ENCODE measurements around the gene AJUBA. TPM values are rescaled to one million over a fixed set of nuclear protein-coding genes. Genes with fewer than 3 reads are reported as not detected.
"Not testable (repeated sequence)": the region's sequence is repeated elsewhere in the genome, so short reads cannot be mapped to it uniquely, and the experiment has no call there.

Gene AJUBA
- 10 to 100 TPM; 72.8 to 93.8 (median 86.4) TPM for polyA plus RNA-seq (ENCODE audit: insufficient read length in 3 of 3)

- peak in 2 of 3 donors; percentile 89 to 91 for DNase-seq (ENCODE audit: low read depth in 3 of 3, low spot score in 2 of 3)
Measured at GRCh38 chr14:22982477-22983245, at the start of gene AJUBA. Gene AJUBA (minus strand): TSS chr14:22982551. CDS start chr14:22982266, 285 bp downstream.

- DNase-seq (ENCODE audit: low read depth in 3 of 3, low spot score in 2 of 3) = no peak
Measured at GRCh38 chr14:23030936-23031335, 48.6 kb upstream of the AJUBA start.

- no peak for DNase-seq (ENCODE audit: low read depth in 3 of 3, low spot score in 2 of 3)
Measured at GRCh38 chr14:23028799-23029198, 46.4 kb upstream of the AJUBA start.

GRCh38 chr14:23025151-23025814 lies 42.9 kb upstream of the AJUBA start:
- peak in 1 of 3 donors; percentile 68 for DNase-seq (ENCODE audit: low read depth in 3 of 3, low spot score in 2 of 3)

- DNase-seq (ENCODE audit: low read depth in 3 of 3, low spot score in 2 of 3) = no peak
Measured at GRCh38 chr14:23024612-23025075, 42.3 kb upstream of the AJUBA start.

GRCh38 chr14:23023795-23024152 lies 41.4 kb upstream of the AJUBA start:
- DNase-seq (ENCODE audit: low read depth in 3 of 3, low spot score in 2 of 3) = no peak

- DNase-seq (ENCODE audit: low read depth in 3 of 3, low spot score in 2 of 3) = no peak
Measured at GRCh38 chr14:23023022-23023794, 40.9 kb upstream of the AJUBA start.

GRCh38 chr14:23021889-23022442 lies 39.6 kb upstream of the AJUBA start:
- no peak for DNase-seq (ENCODE audit: low read depth in 3 of 3, low spot score in 2 of 3)

GRCh38 chr14:23021434-23021833 lies 39.1 kb upstream of the AJUBA start:
- no peak for DNase-seq (ENCODE audit: low read depth in 3 of 3, low spot score in 2 of 3)

- DNase-seq (ENCODE audit: low read depth in 3 of 3, low spot score in 2 of 3) = no peak
Measured at GRCh38 chr14:23020143-23021128, 38.1 kb upstream of the AJUBA start.

GRCh38 chr14:23018107-23018506 lies 35.8 kb upstream of the AJUBA start:
- no peak for DNase-seq (ENCODE audit: low read depth in 3 of 3, low spot score in 2 of 3)

GRCh38 chr14:23017091-23017490 lies 34.7 kb upstream of the AJUBA start:
- no peak for DNase-seq (ENCODE audit: low read depth in 3 of 3, low spot score in 2 of 3)

GRCh38 chr14:23015618-23016017 lies 33.3 kb upstream of the AJUBA start:
- DNase-seq (ENCODE audit: low read depth in 3 of 3, low spot score in 2 of 3) = no peak

GRCh38 chr14:23013749-23014054 lies 31.4 kb upstream of the AJUBA start:
- not testable (repeated sequence) for DNase-seq (ENCODE audit: low read depth in 3 of 3, low spot score in 2 of 3)

GRCh38 chr14:23013054-23013748 lies 30.9 kb upstream of the AJUBA start:
- no peak for DNase-seq (ENCODE audit: low read depth in 3 of 3, low spot score in 2 of 3)

GRCh38 chr14:23009939-23010726 lies 27.8 kb upstream of the AJUBA start, which contains the start of gene C14orf93:
Gene C14orf93 (minus strand): TSS chr14:23010143. CDS start chr14:22999023, 11,120 bp downstream.
- peak in 1 of 3 donors; percentile 65 for DNase-seq (ENCODE audit: low read depth in 3 of 3, low spot score in 2 of 3)

GRCh38 chr14:23009483-23009938 lies 27.2 kb upstream of the AJUBA start:
- no peak for DNase-seq (ENCODE audit: low read depth in 3 of 3, low spot score in 2 of 3)

- DNase-seq (ENCODE audit: low read depth in 3 of 3, low spot score in 2 of 3) = no peak
Measured at GRCh38 chr14:23008831-23009230, 26.5 kb upstream of the AJUBA start.
